ENCODE results near the gene DPF3.

DNA sequence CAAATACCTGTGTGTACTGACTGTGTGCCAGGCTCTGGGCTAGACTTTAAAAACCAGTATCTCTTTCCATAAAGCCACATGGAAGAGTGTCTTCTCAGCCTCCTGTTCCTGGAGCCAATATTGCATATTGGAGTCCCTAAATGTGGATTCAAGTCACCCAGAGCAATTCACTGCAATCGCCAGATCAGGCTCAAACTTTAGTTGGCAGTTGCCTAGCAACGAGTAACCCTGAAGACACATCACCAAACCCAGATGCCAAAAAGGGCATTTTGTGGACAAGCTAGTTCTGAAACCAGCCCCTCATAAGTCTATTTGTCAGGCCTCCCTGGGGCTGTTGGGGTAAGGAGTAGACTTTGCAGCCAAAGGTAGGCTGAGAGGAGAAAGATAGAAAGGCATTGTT, 13.7 kb downstream of the DPF3 start:
- TF ChIP-seq GFI1 (CRISPR knock-in tag; IDR thresholded peaks at IDR 0.05; ENCODE audit: borderline replicate concordance): no peak
- TF ChIP-seq THYN1 (CRISPR knock-in tag; IDR thresholded peaks at IDR 0.05; ENCODE audit: borderline replicate concordance, low read depth): no peak
- TF ChIP-seq FOXP1 (IDR thresholded peaks at IDR 0.05): no peak
- no peak for TF ChIP-seq FOXP1 (CRISPR knock-in tag; IDR thresholded peaks at IDR 0.05)
- TF ChIP-seq, protein P1, sequence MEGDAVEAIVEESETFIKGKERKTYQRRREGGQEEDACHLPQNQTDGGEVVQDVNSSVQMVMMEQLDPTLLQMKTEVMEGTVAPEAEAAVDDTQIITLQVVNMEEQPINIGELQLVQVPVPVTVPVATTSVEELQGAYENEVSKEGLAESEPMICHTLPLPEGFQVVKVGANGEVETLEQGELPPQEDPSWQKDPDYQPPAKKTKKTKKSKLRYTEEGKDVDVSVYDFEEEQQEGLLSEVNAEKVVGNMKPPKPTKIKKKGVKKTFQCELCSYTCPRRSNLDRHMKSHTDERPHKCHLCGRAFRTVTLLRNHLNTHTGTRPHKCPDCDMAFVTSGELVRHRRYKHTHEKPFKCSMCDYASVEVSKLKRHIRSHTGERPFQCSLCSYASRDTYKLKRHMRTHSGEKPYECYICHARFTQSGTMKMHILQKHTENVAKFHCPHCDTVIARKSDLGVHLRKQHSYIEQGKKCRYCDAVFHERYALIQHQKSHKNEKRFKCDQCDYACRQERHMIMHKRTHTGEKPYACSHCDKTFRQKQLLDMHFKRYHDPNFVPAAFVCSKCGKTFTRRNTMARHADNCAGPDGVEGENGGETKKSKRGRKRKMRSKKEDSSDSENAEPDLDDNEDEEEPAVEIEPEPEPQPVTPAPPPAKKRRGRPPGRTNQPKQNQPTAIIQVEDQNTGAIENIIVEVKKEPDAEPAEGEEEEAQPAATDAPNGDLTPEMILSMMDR (CRISPR knock-in tag; IDR thresholded peaks at IDR 0.05): no peak
- no peak for TF ChIP-seq KLF15 (CRISPR knock-in tag; IDR thresholded peaks at IDR 0.05; ENCODE audit: borderline replicate concordance)
- no peak for TF ChIP-seq POGZ (CRISPR knock-in tag; IDR thresholded peaks at IDR 0.05)
- TF ChIP-seq, protein P2, sequence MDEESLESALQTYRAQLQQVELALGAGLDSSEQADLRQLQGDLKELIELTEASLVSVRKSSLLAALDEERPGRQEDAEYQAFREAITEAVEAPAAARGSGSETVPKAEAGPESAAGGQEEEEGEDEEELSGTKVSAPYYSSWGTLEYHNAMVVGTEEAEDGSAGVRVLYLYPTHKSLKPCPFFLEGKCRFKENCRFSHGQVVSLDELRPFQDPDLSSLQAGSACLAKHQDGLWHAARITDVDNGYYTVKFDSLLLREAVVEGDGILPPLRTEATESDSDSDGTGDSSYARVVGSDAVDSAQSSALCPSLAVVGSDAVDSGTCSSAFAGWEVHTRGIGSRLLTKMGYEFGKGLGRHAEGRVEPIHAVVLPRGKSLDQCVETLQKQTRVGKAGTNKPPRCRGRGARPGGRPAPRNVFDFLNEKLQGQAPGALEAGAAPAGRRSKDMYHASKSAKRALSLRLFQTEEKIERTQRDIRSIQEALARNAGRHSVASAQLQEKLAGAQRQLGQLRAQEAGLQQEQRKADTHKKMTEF (CRISPR knock-in tag; IDR thresholded peaks at IDR 0.05): no peak
- no peak for TF ChIP-seq RARA (CRISPR knock-in tag; IDR thresholded peaks at IDR 0.05)
